Posterior vena cava (tissue), 2 donors: ENCODE results near the gene ITGBL1. TPM values are rescaled to one million over a fixed set of nuclear protein-coding genes. Genes with fewer than 3 reads are reported as not detected.

Source experiments
- DNase-seq: peaks from one replicate; pipeline ENCODE4 v3.0.0-alpha.2; 2020; ENCODE audit warnings: low spot score
- intact Hi-C, 2 donors: fragments of 100-400 bp; cut with DNase I; formaldehyde crosslinking; loops; one replicate each; pipeline versions ENCODE4 v1.14.1 to v1.14.2; 2022 to 2023
- total RNA-seq, 2 donors: library from RNA; stranded (reverse); fragmentation: NEBNext Ultra II Directional; extraction: Animal tissue kit (Norgen Biotek cat#: 25700); gene quantifications; one replicate each; pipeline ENCODE4 v1.2.1, GENCODE V29; 2021
- donor health status: DM: yes; HTN: yes; CAD: no.
- donor health status: DM: yes; HTN: yes; CAD: no.

The ITGBL1 gene
- total RNA-seq, 2 donors from 2014 or later, result 75.1 to 118 TPM

- DNase-seq, result no peak
- intact Hi-C loops, result no loop called here
Measured at GRCh38 chr13:101711307-101712025, 259.0 kb downstream of the ITGBL1 start.

DNA sequence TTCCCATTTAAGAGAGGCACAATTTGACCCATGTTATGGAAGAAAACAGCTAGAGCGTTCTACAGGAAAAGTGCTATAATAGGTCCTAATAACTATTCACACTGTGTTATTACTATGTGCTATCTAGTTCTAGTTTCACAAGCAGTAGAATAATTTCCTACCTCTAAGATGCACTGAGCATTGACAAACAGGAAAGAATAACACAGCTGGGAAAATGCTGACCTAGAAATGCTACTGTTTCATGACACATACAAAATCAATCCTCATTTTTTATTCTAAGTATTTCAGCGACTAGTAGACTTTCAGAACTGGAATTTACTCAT is 259.5 kb downstream of the ITGBL1 start:
- DNase-seq, result no peak
- intact Hi-C loops, result no loop called here

GRCh38 chr13:101714195-101714594 is 261.7 kb downstream of the ITGBL1 start:
- no peak for DNase-seq
- intact Hi-C loops, result no loop called here

GRCh38 chr13:101717353-101717752 is 264.9 kb downstream of the ITGBL1 start:
- no peak for DNase-seq
- intact Hi-C loops, result no loop called here

DNA sequence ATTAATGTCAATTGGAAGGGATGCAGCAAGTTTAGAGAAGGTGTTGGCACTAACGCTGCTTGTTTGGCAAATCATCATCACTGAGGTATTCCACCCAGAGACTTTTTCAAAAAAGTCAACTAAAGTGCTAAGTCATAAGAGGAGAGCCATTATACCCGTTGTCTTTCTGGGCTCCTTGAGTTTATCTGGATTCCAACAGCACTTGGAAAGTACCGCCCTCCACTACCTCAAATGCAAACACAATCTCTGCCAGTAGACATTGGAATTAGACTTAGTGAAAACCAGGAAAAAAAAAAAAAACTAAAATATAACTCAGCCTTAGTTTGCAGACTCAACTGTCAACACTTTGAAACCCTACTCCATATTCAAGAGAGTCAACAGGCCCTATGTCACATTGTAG is 266.0 kb downstream of the ITGBL1 start:
- intact Hi-C loops, result no loop called here
- no peak for DNase-seq

GRCh38 chr13:101726681-101727080 is 274.2 kb downstream of the ITGBL1 start:
- intact Hi-C loops, result no loop called here
- no peak for DNase-seq

GRCh38 chr13:101727118-101727517 is 274.6 kb downstream of the ITGBL1 start:
- intact Hi-C loops, result no loop called here
- no peak for DNase-seq

- no peak for DNase-seq
- intact Hi-C loops, result no loop called here
Measured at GRCh38 chr13:101728021-101728420, 275.5 kb downstream of the ITGBL1 start.

DNA sequence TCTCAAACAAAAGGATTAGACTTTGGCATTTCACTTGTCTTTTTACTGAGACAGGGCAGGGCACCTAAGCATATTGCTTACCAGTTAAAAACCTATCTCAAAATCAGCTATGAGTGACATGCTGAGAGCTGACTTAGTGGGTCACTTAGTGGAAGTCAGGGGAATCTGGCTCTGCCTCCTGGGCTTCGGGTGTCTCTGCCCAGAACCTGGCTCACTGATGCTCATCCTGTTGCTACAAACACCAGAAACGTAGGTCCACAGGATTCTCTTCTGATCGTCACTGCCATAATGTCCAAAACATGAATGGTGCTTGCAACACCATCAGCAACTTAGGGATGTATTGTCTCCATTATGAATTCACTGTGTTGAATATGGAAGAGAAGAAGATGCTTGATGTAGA is 276.1 kb downstream of the ITGBL1 start:
- no peak for DNase-seq
- intact Hi-C loops, result no loop called here

GRCh38 chr13:101730420-101731000 is 278.0 kb downstream of the ITGBL1 start:
- DNase-seq, result no peak
- intact Hi-C loops, result no loop called here

DNA sequence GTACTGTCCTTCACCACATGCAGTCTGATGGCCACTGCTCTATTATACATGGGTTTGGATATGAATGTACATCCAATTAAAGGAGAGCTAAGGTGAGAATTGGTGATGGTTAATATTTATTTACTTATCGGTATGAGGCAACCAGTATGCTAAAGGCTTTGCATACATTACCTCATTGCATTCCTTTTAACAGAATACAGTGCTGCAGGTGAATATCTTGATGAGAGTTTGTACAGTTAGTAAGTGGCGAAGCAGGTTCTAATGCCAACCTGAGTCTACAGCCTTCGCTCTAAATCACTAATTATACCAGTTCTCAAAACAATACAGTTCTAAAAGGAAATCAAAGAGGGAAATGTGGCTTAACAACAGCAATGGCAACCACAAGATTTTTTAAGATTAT is 284.1 kb downstream of the ITGBL1 start:
- no peak for DNase-seq
- intact Hi-C loops, result no loop called here

- no peak for DNase-seq
- intact Hi-C loops, result no loop called here
Measured at GRCh38 chr13:101738336-101738735, 285.9 kb downstream of the ITGBL1 start.

DNA sequence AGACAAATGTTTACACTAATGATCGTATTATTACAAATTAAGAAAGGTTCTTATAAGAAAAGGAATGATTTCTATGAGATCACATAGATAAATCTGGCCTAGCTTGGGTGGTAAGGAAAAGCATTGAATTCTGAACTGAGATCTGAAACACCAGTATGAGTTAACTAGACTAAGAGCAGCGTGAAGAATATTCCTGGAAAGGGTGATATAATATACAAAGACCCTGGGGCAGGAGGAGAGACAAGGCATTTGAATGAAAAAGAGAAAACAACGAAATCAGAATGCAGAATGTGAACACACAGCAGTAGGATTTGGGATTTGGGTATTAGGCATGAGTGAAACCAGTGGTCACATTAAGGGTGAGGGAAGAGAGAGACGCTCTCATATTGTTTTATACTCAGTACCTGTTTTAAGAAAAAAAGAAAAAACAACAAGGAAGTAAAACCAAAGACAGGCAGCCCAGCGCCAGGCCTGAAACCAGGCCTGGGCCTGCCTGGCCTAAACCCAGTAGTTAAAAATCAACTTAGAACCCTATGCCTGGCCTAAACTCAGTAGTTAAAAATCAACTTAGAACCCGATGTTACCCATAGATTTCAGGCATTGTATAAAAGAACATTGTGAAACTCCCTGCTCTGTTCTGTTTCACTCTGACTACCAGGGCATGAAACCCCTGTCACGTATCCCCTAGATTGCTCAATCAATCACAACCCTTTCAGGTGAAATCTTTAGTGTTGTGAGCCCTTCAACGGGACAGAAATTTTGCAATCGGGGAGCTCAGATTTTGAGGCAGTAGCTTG is 287.1 kb downstream of the ITGBL1 start:
- intact Hi-C loops, result no loop called here

GRCh38 chr13:101746513-101746912 is 294.0 kb downstream of the ITGBL1 start:
- intact Hi-C loops, result no loop called here
- no peak for DNase-seq

More for the DNA sequence above, 287.1 kb downstream of the ITGBL1 start:
- DNase-seq, result no peak

- DNase-seq, result no peak
- intact Hi-C loops, result no loop called here
Measured at GRCh38 chr13:101747039-101747438, 294.6 kb downstream of the ITGBL1 start.

DNA sequence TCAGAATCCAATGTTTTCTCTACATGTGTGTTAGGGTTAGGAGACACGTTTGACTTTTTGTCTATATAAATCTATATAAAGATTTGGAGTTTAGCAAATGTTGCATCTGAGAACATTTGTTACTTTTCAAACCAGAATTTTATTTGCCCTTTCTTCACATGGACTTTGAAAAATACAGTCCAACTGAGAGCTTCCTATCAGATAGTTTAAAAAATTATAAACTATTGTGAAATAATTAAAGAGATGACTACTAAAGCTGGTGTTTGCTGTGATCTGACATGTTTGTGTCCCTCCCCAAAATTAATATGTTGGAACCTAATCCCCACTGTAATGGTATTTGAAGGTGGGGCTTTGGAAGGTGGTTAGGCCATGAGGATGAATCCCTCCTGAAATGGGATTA is 297.1 kb downstream of the ITGBL1 start:
- no peak for DNase-seq
- intact Hi-C loops, result no loop called here

DNA sequence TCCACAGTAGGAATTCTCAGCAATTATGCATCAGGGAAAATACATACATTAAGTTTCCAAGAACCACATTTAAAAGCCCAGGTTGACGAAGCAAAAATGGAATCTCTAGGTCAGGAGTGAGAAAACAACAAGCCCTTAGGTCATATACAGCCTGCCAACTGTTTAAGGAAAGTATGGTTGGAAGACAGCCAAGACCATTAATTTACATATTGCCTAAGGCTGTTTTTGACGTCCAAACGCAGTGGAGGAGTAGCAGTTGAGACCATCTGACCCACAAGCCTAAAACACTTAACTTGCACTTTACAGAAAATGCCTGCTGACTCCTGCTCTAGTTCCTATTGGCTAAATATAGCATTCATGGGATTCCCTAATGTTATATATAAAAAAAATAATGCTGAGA is 299.0 kb downstream of the ITGBL1 start:
- intact Hi-C loops, result no loop called here
- no peak for DNase-seq

GRCh38 chr13:101752432-101752831 is 300.0 kb downstream of the ITGBL1 start:
- intact Hi-C loops, result no loop called here
- no peak for DNase-seq

DNA sequence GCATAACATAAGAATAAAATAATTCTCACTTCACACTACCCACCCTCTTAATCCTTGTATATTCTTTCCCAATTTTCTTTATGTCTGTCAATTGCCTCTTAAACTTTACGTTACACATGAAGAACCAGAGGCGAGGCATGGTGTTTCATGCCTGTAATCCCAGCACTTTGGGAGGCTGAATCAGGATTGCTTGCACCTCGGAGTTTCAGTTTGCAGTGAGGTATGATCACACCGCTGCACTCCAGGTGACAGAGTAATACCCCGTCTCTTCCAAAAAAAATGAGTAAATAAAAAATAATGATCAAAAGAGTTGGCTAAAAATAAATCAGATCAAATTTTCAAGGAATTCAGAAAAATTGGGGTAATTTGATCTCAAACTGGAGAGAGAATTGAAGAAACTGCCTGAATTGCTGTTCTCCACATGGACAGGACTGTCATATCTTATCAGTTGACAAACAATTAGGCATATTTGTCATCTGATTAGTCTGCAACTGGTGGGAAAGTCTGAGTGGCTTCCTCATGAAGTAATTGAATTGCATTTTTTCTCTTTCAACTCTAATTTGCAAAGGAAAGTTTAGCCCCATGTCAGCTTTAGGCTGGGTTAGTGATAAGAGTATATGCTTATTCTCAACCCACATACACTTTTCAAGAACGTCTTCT is 302.9 kb downstream of the ITGBL1 start:
- intact Hi-C loops, result loop anchor here in 1 of 2 donors (5.0 kb wide), 1 partner anchor 238 kb away; no protein-coding TSS in a partner anchor
- DNase-seq, result no peak

- DNase-seq, result no peak
Measured at GRCh38 chr13:101757446-101758039, 305.1 kb downstream of the ITGBL1 start.

More at GRCh38 chr13:101757446-101758039, 305.1 kb downstream of the ITGBL1 start:
- intact Hi-C loops, result loop anchor here in 1 of 2 donors (5.0 kb wide), 1 partner anchor 240 kb away; no protein-coding TSS in a partner anchor
